Activated naive CD4-positive, alpha-beta T cell treated with Interleukin-2 at 50 U/mL for 16 hours (primary cell): ENCODE measurements around the gene MAP3K3.
A peak's percentile ranks its signal among the peaks of the same experiment; 100 is the strongest.

Experiments used
- DNase-seq: peaks from one replicate; pipeline ENCODE4 v3.0.0-alpha.2; 2020

The MAP3K3 gene

DNA sequence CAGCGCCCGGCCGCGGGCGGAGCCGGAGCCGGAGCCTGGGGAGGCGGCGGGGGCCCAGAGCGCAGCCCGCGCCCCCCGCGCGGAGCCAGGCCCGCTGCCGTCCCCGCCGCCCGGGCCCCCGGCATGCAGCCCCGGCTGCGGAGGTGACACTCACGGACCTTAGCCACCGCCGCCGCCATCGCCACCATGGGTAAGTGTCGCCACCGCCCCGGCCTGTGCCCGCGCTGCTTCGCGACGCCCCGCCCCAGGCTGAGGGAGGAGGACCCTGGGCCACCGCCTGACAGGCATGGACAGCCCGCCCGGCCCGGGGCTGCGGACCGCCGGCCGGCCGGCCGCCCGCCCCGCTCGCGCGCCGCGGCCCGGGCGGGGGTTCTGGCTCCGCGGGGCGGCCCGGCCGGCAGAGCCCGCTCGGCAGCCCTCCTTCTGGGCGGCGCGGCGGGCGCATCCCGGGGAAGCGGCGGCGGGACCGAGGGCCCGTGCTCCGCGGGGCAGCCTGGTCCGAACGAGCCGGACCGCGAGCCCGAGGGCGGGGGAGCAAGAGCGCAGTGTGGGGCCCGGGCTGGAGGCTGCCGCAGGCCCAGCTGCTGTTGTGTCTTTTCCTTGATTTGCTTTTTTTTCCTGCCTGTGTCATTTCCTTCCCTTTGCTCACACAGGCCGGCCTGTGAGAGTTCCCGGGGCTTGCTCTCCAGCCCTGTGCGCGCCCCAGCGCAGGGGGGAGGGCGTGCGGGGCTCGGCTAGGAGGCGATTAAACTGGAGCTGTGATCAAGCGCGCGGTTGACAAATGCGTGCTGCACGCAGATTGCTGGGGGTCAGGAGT, 565 bp downstream of the MAP3K3 start:
- peak; percentile 73 for DNase-seq

DNA sequence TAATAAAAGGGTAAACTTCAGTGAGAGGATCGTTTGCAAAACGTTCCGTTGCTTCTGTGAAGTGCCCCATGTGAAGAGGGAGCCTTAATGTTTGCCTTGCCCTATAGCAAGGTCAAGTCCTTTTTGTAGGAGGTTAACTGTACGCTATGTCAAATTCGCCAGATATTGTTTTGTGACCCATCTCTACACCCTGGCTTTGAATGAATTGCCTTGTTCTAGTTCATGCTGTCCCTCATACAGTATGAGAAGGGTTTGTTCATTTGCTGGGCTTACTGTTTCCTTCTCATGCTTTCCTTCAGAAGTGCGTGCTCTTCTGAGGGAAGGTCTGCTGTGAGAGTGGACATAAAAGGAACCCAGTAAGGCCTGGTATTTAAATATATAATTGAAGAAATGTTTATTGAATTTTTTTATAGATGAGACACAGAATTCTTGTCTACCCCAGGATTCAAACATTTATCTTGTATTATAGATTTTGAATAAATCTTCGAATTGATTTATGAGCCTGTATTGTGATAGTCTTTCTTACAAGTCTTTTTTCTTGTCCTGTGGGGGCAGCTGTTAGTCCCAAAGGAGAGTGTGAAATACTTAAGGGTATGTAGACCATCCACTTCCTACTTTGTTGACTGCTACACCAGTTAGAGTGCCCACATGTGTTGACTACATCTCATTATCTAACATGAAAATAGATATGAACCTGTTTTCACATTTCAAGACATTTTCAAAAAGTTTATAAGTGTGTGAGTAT, 1.7 kb downstream of the MAP3K3 start:
- DNase-seq, result no peak

DNA sequence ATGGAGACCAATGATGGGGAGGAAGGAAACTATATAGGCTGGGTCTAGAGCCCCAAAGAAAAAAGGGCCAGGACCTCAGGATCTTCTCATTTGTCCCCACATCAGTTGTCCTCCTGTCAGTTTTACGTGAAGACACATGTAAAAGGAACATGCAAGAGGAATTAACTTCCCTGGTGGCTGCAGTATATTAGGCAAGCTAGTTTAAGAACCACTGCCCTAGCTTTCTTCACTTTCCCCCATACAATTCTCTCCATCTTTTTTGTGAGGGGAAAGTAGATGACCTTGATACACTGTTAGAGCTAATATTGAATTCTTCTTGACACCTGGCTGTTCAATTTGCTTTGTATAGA, 2.3 kb downstream of the MAP3K3 start:
- DNase-seq, result no peak

DNA sequence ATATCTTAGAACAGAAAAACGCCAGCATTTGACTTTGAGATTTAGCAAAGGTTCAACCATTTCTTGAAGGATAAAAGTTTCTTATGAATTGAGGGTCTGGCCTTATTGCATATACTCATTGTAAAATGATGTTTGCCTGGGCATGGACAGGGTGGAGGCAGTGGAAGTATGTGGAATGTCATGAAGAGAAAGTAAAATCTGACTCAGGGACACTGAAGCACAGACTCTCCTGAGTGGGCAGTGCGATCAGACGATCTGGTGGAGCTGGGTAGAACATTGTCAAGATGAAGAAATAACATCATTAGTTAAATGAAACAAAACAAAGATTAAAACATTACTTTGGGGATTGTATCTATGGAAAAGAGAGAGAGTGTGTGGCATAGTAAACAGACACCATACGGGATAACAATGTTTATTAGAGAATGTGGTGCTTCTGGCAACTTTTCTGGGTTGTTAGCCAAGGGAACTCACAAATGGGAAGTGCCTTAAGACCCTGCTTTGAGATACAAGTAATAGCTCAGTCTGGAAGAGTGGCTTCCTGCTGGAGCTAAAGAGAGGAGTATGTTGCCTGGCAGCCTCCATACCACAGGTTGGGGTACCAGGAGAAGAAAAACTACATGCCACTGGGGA, 4.4 kb downstream of the MAP3K3 start:
- DNase-seq, result no peak

DNA sequence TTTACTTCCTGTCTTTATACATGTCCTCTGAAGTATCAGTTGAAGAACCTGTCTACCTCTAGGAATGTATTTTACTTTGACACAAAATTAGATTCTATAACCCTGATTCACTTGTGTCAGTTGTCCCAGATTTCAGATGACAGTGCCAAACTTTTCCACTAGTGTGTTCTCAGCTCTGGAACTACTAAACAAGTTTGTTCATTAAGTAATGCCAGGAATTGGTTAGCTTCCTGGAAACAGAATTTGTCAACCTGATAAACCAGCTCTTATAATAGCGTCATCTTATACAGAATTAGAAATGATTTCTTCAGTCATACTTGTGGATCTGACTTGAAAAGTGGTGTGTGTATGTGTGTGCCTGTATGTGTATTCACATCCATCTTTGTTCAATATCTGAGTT, 7.4 kb downstream of the MAP3K3 start:
- no peak for DNase-seq

DNA sequence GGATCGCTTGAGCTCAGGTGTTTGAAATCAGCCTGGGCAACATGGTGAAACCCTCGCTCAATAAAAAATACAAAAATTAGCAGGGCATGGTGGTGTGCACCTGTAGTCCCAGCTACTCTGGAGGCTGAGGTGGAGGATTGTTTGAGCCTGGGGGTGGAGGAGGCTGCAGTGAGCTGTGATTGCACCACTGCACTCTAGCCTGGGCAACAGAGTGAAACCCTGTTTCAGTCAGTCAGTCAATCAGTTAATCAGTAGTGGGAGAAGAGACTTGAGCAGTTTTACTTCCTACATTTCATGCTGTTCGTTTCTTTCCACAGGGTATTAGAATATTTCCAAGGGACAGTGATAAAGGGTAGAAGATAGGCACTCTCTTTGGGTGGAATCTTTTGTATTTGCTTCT, 8.8 kb downstream of the MAP3K3 start:
- DNase-seq, result no peak

DNA sequence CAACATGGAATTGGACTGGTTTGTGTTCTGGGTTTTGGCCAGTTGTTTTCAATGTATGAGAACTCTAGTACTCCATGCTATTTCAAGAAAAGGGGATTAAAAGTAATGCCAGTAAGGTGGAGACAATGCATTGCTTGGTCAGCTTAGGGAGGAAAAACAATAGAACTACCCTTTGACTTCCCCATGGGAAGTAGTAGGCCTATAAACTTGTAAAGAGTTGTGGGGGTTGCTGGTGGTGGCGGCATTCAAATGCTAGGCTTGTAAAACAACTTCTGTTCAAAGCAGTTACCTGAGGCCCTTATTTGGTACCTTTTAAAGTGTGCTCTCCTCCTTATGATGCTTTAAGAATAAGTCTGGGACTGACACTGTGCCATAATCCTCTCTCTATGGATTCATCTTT, 9.4 kb downstream of the MAP3K3 start:
- no peak for DNase-seq

DNA sequence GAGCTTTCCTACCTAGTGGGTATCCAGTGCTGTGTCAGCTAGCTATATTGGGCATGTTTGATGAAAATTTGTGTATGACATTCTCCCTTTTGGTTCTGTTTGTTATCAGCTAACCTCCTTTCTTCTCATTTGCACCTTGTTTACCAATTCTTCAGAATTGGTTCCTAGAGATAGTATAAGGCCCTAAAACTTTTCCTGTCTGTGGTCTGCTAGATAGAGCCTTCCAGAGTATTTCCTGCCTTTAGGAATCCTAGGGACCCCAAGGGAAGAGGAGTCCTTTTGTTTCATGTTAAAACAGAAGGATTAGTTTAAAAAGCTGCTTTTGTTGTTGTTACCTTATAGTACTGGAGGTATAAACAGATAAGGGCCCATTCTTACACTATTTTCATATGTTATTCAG, 11.5 kb downstream of the MAP3K3 start:
- DNase-seq, result no peak

DNA sequence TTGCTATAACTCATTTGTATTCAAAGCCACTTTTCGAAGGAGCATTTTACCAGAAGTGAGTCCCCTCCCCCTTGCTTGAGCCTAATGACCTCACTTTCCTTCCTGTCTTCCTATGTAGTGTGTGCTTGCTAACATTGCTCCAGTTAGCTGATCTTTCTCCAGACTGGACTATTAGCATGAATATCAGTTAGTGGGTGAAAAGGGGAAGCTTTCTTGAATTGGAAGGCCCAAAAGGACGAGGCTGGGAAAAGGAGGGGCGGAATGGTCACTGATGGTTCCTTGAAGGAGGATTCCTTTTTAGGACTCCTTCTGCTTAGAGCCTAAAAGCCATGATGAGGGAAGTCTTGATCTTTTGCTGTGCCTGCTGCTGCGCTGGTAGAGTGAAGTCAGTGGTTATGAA, 11.9 kb downstream of the MAP3K3 start:
- no peak for DNase-seq

DNA sequence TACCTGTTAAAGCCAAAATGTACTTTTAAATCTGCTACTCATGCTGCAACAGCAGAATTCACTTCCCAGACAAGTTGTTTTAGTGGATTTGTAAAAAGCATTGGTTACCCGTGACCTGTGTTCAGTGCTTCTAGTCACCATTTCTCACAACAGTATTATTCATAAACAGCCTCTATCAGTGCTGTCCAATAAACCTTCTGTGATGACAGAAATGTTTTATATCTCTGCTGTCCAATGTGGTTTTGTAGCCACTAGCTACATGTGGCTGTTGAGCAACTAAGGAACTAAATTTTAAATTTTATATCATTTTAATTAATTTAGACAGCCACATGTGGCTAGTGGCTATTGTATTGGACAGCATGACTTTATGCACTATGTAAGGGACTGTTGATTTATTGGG, 12.6 kb downstream of the MAP3K3 start:
- no peak for DNase-seq

DNA sequence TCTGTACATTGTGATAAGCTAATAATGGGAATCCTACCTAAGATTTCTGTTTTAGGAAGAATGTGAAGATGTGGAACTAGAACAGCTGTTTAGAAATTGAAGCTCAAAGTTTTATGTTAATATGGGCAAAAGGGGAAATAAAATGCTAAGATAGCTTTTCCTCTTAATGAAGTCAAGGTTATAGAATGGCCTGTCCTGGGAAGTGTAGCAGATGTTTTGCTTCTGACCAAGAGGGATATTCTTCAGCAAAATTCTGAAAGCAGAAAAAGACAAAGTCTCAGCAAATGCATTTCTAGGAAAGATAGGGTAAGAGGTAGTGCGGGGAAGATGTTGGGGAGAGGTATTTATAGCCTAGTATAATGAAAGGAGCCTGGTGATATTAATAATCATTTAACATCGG, 13.1 kb downstream of the MAP3K3 start:
- DNase-seq, result no peak

DNA sequence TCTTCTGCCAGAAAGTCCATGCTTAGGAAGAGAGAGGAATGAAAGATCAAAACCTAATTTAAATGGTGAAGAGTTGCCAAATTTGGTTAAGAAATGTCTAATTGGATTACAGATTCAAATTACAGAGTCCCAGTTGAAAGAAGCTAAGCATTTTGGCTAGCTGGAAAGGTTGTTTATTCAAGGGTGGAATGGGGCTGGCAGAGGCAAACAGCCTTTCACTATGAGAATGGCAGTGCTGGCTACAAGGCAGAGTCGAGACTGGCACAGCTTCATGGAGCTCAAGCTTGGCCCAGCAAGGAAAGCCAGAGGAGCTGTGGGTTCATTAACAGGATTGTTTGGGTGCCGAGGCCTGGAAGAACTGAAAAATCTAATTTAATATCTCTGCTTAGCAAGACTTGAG, 13.6 kb downstream of the MAP3K3 start:
- DNase-seq, result no peak

DNA sequence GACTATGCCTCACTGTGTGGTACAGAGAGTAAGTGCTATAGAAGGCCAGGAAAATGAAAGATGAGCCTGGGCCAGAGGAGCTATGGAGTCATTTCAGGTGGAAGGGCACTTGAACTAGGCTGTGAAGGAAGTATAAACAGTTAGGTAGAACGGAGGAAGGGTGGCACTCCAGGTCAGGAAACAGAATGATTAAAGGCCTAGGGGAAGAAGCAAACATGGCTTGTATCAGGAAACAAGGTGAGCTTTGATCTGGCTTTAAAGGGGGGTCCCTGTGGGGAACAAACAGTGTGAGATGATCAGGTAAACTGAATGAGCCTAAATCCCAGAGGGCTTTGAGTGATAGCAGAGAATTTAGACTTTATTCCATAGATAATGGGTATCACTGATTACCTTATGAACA, 16.9 kb downstream of the MAP3K3 start:
- no peak for DNase-seq

DNA sequence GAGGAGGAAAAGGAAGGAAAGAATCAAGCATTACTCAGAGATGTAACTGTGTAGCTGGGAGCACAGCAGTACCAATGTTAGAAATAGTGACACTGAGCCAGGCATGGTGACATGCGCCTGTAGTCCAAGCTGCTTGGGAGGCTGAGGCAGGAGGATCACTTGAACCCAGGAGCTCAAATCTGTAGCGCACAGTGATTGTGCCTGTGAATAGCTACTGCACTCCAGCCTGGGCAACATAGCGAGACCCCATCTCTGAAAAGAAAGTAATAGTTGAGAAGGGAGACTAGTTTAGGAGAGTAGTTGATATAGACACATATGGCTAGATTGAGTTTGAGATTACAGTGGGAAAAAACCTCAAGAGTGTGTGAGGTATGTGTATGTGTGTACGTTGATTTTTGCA, 17.8 kb downstream of the MAP3K3 start:
- DNase-seq, result no peak

DNA sequence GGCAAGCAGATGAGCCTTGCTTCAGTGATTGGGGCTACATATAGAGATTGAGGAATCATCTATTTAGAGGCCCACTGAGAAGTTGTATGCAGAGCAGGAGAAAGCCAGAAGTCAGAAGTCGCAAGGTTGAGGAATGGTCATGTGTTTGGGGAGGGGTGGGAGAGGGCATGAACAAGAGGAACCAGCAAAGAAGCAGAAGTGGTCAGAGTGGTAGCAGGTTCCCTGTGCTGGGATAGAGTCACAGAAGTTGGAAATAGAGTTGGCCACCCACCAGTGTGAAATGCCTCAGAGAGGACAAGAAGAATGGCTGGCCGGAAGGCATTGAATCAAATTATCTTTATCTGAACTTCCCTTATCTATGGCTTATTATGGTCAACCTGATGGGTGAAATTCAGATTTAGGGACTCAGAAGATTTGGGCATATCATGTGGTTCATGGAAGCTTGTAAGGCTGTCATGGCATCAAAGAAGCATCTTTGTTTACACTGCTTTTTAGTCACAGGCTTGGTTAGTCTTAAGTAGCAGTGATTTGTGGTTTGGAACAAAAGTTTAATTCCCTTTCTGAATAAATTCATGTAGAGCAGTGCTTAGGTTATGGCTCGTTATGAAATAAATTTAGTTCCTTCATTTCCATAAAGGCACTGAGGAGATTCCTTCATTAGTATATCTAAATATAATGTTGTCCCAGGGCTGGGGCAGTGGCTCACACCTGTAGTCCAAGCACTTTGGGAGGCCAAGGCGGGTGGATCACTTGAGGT, 19.7 kb downstream of the MAP3K3 start:
- no peak for DNase-seq

DNA sequence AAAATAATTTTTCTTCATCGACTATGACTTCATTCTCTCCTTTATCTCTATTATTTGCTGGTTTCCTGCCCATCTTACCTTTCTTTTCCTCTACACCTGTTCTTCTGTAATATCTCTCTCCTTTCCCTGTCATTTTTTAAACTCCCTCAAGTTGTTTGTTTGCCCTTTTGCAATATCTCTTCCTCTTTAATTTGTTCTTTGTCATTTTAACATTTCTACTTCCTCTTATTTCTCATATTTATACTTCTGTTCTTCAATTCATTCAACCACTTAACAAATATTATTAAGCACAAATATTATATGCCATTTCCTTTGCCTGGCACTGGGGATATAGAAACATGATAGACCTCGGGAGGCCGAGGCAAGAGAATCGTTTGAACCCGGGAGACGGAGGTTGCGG, 22.6 kb downstream of the MAP3K3 start:
- DNase-seq, result no peak

DNA sequence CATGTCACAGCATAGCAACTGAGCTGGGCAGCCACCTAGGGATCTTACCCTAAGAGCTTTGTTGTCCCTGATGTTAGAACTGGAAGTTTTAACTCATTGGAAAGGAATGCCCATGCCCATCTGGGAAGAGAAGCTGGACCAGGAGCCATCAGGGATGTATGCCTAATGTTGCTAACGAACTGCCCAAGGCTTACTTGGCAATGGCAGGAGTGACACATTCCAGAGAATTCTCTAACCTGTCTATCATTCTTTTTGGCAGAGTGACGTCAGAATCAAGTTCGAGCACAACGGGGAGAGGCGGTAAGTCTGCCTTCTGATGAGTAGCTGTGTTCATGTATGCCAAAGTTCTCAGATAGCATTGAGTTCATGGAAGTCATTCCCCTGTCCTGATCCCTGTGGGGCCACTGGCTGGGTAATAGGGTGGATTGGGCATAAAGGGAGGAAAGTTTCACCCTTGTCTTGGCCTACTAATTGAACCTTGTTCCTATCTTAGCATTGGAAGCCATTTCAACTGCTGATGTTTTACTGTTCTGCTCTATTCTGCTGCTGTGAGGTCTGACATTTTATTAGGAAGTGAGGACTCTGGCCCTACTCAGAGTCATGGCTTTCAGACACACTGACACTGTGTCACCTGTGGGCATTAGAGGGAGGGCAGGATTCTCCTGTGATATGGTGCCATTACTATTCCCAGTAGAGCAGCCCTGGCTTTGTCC, 23.7 kb downstream of the MAP3K3 start:
- no peak for DNase-seq

DNA sequence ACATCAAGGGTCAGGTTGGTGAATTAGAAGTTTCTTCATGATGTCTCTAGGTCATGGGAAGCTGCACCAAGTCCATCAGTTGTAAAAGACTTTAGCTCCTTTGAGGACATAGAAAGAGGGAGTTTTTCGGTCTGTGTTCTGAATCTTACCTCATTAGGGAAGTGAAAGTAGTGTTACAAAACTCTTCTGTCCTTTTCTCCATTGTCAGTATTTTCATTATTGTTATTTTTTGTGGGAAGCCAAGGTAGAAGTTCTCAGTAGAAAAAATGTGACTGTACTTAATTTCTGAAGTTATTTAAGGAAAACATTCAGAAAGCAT, 24.2 kb downstream of the MAP3K3 start:
- DNase-seq, result no peak

DNA sequence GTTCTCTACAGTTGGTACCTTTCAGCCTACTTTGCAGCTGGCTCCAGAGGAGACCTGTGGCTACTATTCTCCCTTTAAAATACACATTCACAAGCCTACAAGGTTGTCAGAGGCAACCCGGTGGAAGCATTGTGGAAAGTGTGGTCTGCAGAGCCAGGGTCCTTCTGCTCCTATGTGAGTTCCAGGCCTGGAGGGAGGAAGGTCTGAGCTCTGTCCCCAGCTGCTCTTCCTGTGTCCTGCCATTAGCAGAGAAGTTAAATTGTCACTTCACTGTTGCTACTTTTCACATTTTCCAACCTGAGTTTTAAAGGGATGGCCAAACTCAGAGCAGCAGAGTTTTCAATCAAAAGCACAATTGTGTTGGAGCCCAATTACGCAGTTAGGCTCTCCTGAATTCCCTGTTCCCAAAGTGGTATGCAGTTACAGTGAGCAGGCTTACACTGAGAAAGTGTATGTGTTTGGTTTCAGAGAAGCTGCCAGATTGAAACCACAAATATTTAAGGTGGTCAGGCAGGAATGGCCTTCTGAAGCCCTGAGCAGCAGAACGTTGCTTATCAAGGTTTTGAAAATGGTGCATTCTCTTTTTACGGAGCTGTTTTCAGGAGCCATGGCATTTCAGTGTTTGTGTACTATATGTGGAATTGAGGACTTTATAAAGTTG, 25.0 kb downstream of the MAP3K3 start:
- DNase-seq, result no peak

DNA sequence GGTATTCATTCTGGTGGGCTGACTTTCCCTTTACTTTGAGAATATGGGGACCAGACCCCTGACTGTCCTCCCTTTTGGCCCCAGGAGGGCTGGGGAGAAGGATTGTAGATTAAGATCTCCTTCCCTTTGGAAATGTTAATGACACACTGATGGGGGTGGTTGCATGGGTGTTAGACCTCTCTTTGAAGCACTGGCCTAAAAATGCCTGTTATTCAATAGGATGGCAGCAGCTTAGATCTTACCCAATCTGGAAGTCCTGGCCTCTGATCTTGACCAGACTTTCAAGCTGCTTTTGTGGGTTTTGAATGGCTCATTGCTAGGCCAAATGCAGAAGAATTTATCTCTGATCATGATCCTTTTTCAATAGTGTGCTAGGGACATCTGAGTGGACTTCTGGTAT, 25.7 kb downstream of the MAP3K3 start:
- DNase-seq, result no peak

DNA sequence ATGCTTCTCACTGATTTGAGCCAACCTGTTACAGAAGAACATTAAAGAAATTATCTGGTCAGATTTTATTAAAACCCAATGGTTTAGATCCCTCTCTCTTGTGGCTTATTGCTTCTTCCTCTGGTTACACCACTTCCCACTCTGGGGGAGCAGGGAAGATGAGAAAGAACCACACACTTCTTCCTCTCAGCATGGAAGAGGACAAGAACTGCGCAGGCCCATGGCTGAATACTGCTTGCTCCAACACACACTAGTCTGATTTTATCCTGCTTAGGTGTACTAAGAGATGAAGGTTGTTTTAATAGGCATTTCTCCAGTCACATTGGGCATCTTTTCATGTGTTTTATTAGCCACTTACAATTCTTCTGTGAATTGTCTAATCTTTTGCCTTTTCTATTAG, 27.6 kb downstream of the MAP3K3 start:
- no peak for DNase-seq

DNA sequence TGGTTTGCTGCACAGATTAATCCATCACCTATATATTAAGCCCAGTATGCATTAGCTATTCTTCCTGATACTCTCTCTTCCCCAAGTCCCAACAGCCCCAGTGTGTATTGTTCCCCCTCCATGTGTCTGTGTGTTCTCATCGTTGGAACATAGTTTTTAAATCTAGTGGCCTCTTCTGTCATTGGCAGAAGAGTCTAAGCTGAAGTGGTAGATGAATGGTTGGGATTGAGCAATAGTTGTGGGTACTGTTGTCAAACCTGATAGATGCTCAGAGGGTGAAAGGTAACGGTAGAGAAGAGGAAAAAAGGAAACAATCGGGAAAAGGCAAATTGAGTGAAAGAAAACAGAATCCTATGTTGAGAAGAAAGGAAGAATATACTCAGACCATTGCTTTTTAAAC, 29.9 kb downstream of the MAP3K3 start:
- no peak for DNase-seq

DNA sequence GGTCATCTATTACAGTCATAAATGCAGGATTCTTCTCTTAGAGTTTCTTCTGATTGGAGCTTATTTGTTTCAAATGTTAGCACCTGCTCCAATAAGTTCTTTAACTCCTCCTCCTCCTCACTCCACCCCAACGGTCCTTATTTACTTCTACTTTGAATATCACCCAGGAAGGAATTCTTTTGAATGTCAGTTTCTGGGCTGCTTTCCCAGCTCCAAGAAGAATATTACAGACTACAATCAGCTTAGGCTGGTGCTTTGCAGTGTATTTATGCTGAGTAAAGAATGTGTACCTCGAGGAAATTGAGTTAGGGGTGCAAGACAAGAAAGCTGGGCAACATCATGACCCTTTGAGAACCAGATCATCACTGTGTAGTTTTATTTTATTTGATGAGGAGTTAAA, 30.8 kb downstream of the MAP3K3 start:
- DNase-seq, result no peak
